ENCODE results near the gene TMEM181.

DNA sequence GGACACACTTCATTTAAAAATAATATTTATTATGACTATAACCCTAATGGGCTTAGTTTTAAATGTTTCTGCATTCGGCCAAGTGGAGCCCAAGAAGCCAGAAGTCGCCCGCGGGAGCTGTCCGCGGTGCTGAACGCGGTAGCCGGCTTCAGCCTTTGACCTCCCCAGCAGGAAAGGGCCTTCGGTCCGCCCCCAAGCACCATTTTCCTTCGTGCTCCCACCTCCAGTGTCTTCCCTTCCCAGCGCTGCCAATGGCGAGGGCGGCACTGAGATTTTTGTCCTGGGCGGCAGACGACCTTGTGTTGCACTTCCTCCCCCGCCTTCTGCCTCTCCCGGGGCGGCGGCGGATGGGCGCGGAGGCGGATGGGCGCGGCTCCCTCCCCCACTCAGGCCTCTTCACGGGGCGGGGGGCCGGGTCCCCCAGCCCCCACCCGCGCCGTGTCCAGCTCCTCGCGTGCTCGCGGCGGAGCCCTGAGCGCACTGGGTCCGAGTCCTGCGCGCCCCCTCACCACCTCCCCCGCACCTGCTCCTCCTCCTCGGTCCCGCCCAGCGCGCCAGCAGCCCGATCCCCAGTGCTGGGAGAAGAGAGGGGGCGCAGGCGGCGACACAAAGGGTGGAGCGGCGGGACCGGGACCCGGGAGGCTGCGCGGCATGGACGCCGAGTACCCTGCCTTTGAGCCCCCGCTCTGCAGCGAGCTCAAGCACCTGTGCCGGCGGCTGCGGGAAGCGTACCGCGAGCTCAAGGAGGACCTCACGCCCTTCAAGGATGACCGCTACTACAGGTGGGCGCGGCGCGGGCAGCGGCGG, 23.6 kb upstream of the TMEM181 start:
- TF ChIP-seq CTCF (conservative IDR thresholded peaks at IDR 0.05 in 1 of 2, IDR thresholded peaks at IDR 0.05 in 1 of 2; ENCODE audit: low read depth in 1 of 2, low read length in 2 of 2) (no peak), EZH2 (IDR thresholded peaks at IDR 0.05; ENCODE audit: low read length, missing control alignments) (peak; percentile 31)

Measured in fibroblast of lung (primary cell).